ENCODE results near the gene PLEKHG5. TPM values are rescaled to one million over a fixed set of nuclear protein-coding genes. Genes with fewer than 3 reads are reported as not detected.

The PLEKHG5 gene
- total RNA-seq, 1 donor: 11.2 TPM

- DNase-seq (ENCODE audit: low read depth): no peak
- no peak overlapping the region for H3K4me3 ChIP-seq (ENCODE audit: low read depth, low read length)
- TF ChIP-seq, protein P1, sequence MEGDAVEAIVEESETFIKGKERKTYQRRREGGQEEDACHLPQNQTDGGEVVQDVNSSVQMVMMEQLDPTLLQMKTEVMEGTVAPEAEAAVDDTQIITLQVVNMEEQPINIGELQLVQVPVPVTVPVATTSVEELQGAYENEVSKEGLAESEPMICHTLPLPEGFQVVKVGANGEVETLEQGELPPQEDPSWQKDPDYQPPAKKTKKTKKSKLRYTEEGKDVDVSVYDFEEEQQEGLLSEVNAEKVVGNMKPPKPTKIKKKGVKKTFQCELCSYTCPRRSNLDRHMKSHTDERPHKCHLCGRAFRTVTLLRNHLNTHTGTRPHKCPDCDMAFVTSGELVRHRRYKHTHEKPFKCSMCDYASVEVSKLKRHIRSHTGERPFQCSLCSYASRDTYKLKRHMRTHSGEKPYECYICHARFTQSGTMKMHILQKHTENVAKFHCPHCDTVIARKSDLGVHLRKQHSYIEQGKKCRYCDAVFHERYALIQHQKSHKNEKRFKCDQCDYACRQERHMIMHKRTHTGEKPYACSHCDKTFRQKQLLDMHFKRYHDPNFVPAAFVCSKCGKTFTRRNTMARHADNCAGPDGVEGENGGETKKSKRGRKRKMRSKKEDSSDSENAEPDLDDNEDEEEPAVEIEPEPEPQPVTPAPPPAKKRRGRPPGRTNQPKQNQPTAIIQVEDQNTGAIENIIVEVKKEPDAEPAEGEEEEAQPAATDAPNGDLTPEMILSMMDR (IDR thresholded peaks at IDR 0.05; ENCODE audit: insufficient read depth, low read depth, low read length): no peak
Observed at GRCh38 chr1:6508154-6508815, 16.8 kb upstream of the PLEKHG5 start.

DNA sequence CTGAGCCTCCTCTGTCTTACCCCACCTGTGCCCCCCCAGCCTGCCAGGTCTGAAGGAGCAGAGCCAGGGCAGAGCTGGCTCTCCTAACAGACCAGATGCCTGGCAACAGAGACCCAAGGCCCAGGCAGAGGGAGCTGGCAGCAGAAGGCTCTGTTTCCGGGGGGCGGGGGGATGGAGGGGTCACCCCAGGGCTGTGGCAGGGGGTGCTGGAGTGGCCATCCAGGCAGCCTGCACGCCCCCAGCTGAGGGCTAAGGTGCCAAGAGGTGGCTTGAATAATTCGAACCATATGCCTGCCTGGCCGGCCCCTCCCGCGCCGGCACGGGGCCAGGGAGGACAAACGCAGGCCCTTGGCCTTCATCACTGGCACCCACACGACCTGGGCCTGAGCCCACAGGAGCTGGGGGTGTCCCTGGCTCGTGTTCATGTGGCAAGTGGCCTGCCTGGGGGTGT, 16.0 kb upstream of the PLEKHG5 start:
- no peak for DNase-seq (ENCODE audit: low read depth)
- no peak overlapping the region for H3K4me3 ChIP-seq (ENCODE audit: low read depth, low read length)
- TF ChIP-seq, protein P1 (IDR thresholded peaks at IDR 0.05; ENCODE audit: insufficient read depth, low read depth, low read length): no peak

- no peak overlapping the region for H3K4me3 ChIP-seq (ENCODE audit: low read depth, low read length)
- TF ChIP-seq, protein P1 (IDR thresholded peaks at IDR 0.05; ENCODE audit: insufficient read depth, low read depth, low read length): no peak
- no peak for DNase-seq (ENCODE audit: low read depth)
Observed at GRCh38 chr1:6507037-6507428, 15.6 kb upstream of the PLEKHG5 start.

GRCh38 chr1:6506210-6507036, 15.0 kb upstream of the PLEKHG5 start:
- no peak overlapping the region for H3K4me3 ChIP-seq (ENCODE audit: low read depth, low read length)
- no peak for DNase-seq (ENCODE audit: low read depth)
- TF ChIP-seq, protein P1 (IDR thresholded peaks at IDR 0.05; ENCODE audit: insufficient read depth, low read depth, low read length): no peak

DNA sequence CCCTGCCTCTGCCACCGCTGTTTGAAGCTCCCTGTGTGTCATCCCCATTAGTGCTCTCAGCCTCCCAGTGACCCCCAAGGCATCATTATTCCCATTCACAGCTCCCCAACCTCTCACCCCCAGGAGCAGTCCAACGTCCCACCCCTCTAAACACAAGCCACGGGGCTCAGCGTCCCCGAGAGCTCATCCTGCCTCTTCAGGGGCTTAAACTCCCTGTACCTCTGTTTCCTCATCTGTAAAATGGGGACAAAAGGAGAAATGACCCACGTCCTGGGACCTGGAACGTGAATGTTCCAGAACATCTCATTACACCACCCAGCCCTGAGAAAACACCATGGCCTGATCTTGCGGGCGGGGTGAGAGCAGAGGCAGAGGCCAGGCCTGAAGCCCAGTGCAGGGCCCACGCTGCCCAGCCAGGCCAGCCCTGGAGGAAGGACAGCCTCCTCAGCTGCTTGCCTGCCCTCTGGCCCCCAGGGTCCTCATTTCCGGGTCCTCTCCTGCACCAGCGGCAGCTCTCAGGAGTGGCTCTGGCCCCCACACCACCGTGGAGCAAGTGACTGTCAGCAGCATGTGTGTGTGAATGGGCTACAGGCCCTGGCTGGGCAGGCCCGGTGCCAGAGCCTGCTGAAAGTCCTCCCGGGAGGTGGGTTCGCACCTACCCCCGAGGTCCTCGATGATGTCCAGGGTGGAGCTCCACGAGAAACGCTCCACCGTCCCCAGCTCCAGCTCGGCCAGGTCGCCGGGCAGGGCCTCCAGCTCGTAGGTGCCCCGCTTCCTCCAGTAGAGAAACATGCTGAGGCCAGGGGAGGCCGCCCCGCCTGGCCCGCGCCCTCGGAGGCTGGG, 14.1 kb upstream of the PLEKHG5 start:
- no peak for DNase-seq (ENCODE audit: low read depth)
- TF ChIP-seq, protein P1 (IDR thresholded peaks at IDR 0.05; ENCODE audit: insufficient read depth, low read depth, low read length): no peak
- no peak overlapping the region for H3K4me3 ChIP-seq (ENCODE audit: low read depth, low read length)

- DNase-seq (ENCODE audit: low read depth): no peak
- TF ChIP-seq, protein P1 (IDR thresholded peaks at IDR 0.05; ENCODE audit: insufficient read depth, low read depth, low read length): no peak
- no peak overlapping the region for H3K4me3 ChIP-seq (ENCODE audit: low read depth, low read length)
Observed at GRCh38 chr1:6504887-6505286, 13.4 kb upstream of the PLEKHG5 start.
